H1 (cell line): ENCODE results near the gene PELO. TPM values are rescaled to one million over a fixed set of nuclear protein-coding genes. Genes with fewer than 3 reads are reported as not detected.

Experiments
- CTCF ChIA-PET: fragments of 300-600 bp; sonication (Branson Sonifier 250); formaldehyde crosslinking; loops from one replicate; lab custom pipeline; 2021; ENCODE audit not compliant: partially characterized antibody; lab: Charles Lee
- POLR2A ChIA-PET: fragments of 300-600 bp; sonication (Branson Sonifier 250); formaldehyde crosslinking; loops from one replicate; lab custom pipeline; 2021; ENCODE audit warnings: inconsistent platforms; ENCODE audit not compliant: partially characterized antibody; lab: Charles Lee
- DNase-seq, 2 experiments: peaks; one replicate each; pipeline versions ENCODE4 v3.0.0 to v3.0.0-alpha.2; 2010 to 2022; ENCODE audit warnings: low spot score in 2 of 2, low read depth in 1 of 2, mixed read lengths in 1 of 2
- FAIRE-seq: peaks from 2 replicates; lab custom pipeline; 2011; peaks lifted over from hg19 to GRCh38; lab: Jason Lieb, UNC
- H2AFZ ChIP-seq: 2 replicates; pipeline ENCODE4 v1.8.1; 2012; ENCODE audit warnings: low read length, inconsistent platforms
- H2AK5ac ChIP-seq: 2 replicates; pipeline ENCODE4 v1.6.1; 2013; ENCODE audit warnings: low read depth, low read length
- H2BK120ac ChIP-seq: replicated peaks from 2 replicates; pipeline ENCODE3; 2013; ENCODE audit warnings: low read depth, low read length, inconsistent platforms
- H2BK12ac ChIP-seq: 2 replicates; pipeline ENCODE4 v1.6.1; 2013; ENCODE audit warnings: low read depth, low read length
- H2BK15ac ChIP-seq: 2 replicates; pipeline ENCODE4 v1.6.1; 2013; ENCODE audit warnings: low read length
- H2BK20ac ChIP-seq: 2 replicates; pipeline ENCODE4 v1.6.1; 2013; ENCODE audit warnings: low read length
- H2BK5ac ChIP-seq: 2 replicates; pipeline ENCODE4 v1.6.1; 2013; ENCODE audit warnings: low read depth, low read length
- H3K14ac ChIP-seq: 2 replicates; pipeline ENCODE4 v1.6.1; 2013; ENCODE audit warnings: inconsistent platforms; ENCODE audit not compliant: insufficient read length
- H3K18ac ChIP-seq: 2 replicates; pipeline ENCODE4 v1.6.1; 2013; ENCODE audit warnings: low read length; ENCODE audit errors: extremely low read depth
- H3K23ac ChIP-seq: 2 replicates; pipeline ENCODE4 v1.6.1; 2013; ENCODE audit warnings: inconsistent platforms; ENCODE audit not compliant: insufficient read length
- H3K23me2 ChIP-seq: 2 replicates; pipeline ENCODE4 v1.6.1; 2013; ENCODE audit warnings: low read depth, low read length
- H3K27ac ChIP-seq: 2 replicates; pipeline ENCODE4 v1.6.1; 2011; ENCODE audit warnings: low read depth, low read length, inconsistent platforms
- H3K27me3 ChIP-seq, 4 experiments: replicated peaks in 1 of 4; 1 replicate in 1 of 4; 2 replicates in 3 of 4; pipeline versions ENCODE4 v1.6.1 to v1.8.1; 2011 to 2013; ENCODE audit warnings: low read length in 3 of 4, mild to moderate bottlenecking in 3 of 4, inconsistent platforms in 2 of 4, mixed read lengths in 2 of 4, moderate library complexity in 1 of 4; ENCODE audit not compliant: control insufficient read depth in 3 of 4, insufficient read depth in 3 of 4; ENCODE audit errors: extremely low read depth in 1 of 4
- H3K36me3 ChIP-seq, 4 experiments: 2 replicates each; pipeline versions ENCODE4 v1.6.1 to v1.8.1; 2011 to 2013; ENCODE audit warnings: mild to moderate bottlenecking in 4 of 4, low read length in 3 of 4, moderate library complexity in 2 of 4, control low read depth in 1 of 4, inconsistent platforms in 1 of 4; ENCODE audit not compliant: insufficient read depth in 4 of 4, control insufficient read depth in 2 of 4
- H3K4ac ChIP-seq: replicated peaks from 2 replicates; pipeline ENCODE3; 2013; ENCODE audit warnings: low read length, low read depth, mixed read lengths, inconsistent platforms; ENCODE audit not compliant: insufficient read length
- H3K4me1 ChIP-seq, 4 experiments: replicated peaks in 1 of 4; 1 replicate in 1 of 4; 2 replicates in 3 of 4; pipeline versions ENCODE4 v1.6.1 to v1.8.1; 2011 to 2013; ENCODE audit warnings: low read length in 3 of 4, inconsistent platforms in 2 of 4, mixed read lengths in 1 of 4; ENCODE audit not compliant: insufficient read depth in 4 of 4, control insufficient read depth in 3 of 4
- H3K4me2 ChIP-seq, 2 experiments: 2 replicates each; pipeline versions ENCODE4 v1.6.1 to v1.8.1; 2011 to 2013; ENCODE audit warnings: low read depth in 2 of 2, low read length in 2 of 2, control low read depth in 1 of 2, inconsistent platforms in 1 of 2, mild to moderate bottlenecking in 1 of 2; ENCODE audit not compliant: insufficient read depth in 1 of 2
- H3K4me3 ChIP-seq, 4 experiments: fragments of 200-600, 300-600 bp in 1 of 4; sonication (generic), shearing (Covaris generic), sonication (Bioruptor Twin) in 1 of 4; 2 replicates each; pipeline versions ENCODE4 v1.5.1 to v1.8.1; 2011 to 2016; ENCODE audit warnings: low read length in 4 of 4, low read depth in 3 of 4, control low read depth in 2 of 4, inconsistent platforms in 2 of 4, mild to moderate bottlenecking in 2 of 4, mixed read lengths in 1 of 4, moderate library complexity in 1 of 4; ENCODE audit not compliant: insufficient read depth in 2 of 4; ENCODE audit errors: extremely low read depth in 1 of 4
- H3K56ac ChIP-seq: replicated peaks from 2 replicates; pipeline ENCODE3; 2013; ENCODE audit warnings: low read depth, mild to moderate bottlenecking, mixed read lengths, low read length, inconsistent platforms; ENCODE audit not compliant: insufficient read length
- H3K79me1 ChIP-seq: 2 replicates; pipeline ENCODE4 v1.6.1; 2013; ENCODE audit warnings: low read depth, low read length, control low read depth
- H3K79me2 ChIP-seq, 2 experiments: 2 replicates each; pipeline versions ENCODE4 v1.6.1 to v1.8.1; 2012 to 2013; ENCODE audit warnings: low read length in 2 of 2, mild to moderate bottlenecking in 2 of 2, inconsistent platforms in 1 of 2; ENCODE audit not compliant: insufficient read depth in 2 of 2, control insufficient read depth in 1 of 2
- H3K9ac ChIP-seq, 4 experiments: replicated peaks in 1 of 4; 1 replicate in 1 of 4; 2 replicates in 3 of 4; pipeline versions ENCODE4 v1.6.1 to v1.8.1; 2011 to 2013; ENCODE audit warnings: low read depth in 3 of 4, low read length in 3 of 4, control low read depth in 2 of 4, mild to moderate bottlenecking in 2 of 4, moderate library complexity in 2 of 4, inconsistent platforms in 1 of 4; ENCODE audit errors: extremely low read depth in 1 of 4
- H3K9me3 ChIP-seq, 2 experiments: 2 replicates each; pipeline versions ENCODE4 v1.6.1 to v1.8.1; 2012 to 2013; ENCODE audit warnings: mild to moderate bottlenecking in 2 of 2, moderate library complexity in 2 of 2, control low read depth in 1 of 2, inconsistent platforms in 1 of 2, low read depth in 1 of 2, low read length in 1 of 2, mixed read lengths in 1 of 2; ENCODE audit not compliant: insufficient read depth in 2 of 2
- H4K20me1 ChIP-seq, 2 experiments: replicated peaks in 1 of 2; 2 replicates each; pipeline versions ENCODE3 to v1.8.1; 2011 to 2013; ENCODE audit warnings: inconsistent platforms in 2 of 2, low read length in 2 of 2, mild to moderate bottlenecking in 1 of 2; ENCODE audit not compliant: insufficient read depth in 2 of 2, control insufficient read depth in 1 of 2
- H4K5ac ChIP-seq: 2 replicates; pipeline ENCODE4 v1.6.1; 2013; ENCODE audit warnings: low read length, low read depth, mixed read lengths, inconsistent platforms; ENCODE audit not compliant: insufficient read length
- H4K8ac ChIP-seq: 2 replicates; pipeline ENCODE4 v1.8.0; 2013; ENCODE audit warnings: mild to moderate bottlenecking, moderate library complexity, low read length, inconsistent platforms; ENCODE audit not compliant: insufficient read depth; ENCODE audit errors: extremely low read depth
- H4K91ac ChIP-seq: replicated peaks from 2 replicates; pipeline ENCODE3; 2013; ENCODE audit warnings: low read length, mixed read lengths, inconsistent platforms; ENCODE audit not compliant: insufficient read length
- BCL11A ChIP-seq, 2 experiments: IDR thresholded peaks; one replicate each; pipeline ENCODE4 v1.6.1; 2011; ENCODE audit warnings: low read depth in 2 of 2, low read length in 2 of 2, mild to moderate bottlenecking in 2 of 2
- BRCA1 ChIP-seq: IDR thresholded peaks from 2 replicates; pipeline ENCODE4 v1.6.1; 2012; ENCODE audit warnings: low read depth, low read length, improper control_type of control experiment
- GABPA ChIP-seq: IDR thresholded peaks from 2 replicates; pipeline ENCODE4 v1.6.1; 2011; ENCODE audit warnings: mild to moderate bottlenecking, low read length, moderate library complexity, borderline replicate concordance; ENCODE audit not compliant: insufficient read depth
- HDAC6 ChIP-seq: IDR thresholded peaks from one replicate; pipeline ENCODE4 v1.7.1; 2012; ENCODE audit warnings: low read depth, mild to moderate bottlenecking, inconsistent platforms, low read length, moderate library complexity
- KDM4A ChIP-seq: IDR thresholded peaks from one replicate; pipeline ENCODE4 v1.7.1; 2012; ENCODE audit warnings: low read depth, mild to moderate bottlenecking, moderate library complexity, low read length, inconsistent platforms; ENCODE audit not compliant: severe bottlenecking
- NRF1 ChIP-seq: IDR thresholded peaks from 2 replicates; pipeline ENCODE4 v1.6.1; 2011; ENCODE audit warnings: mild to moderate bottlenecking, low read depth, low read length, improper control_type of control experiment
- RFX5 ChIP-seq: IDR thresholded peaks from 2 replicates; pipeline ENCODE4 v1.6.1; 2011; ENCODE audit warnings: low read depth, low read length, improper control_type of control experiment, borderline replicate concordance
- SP2 ChIP-seq: IDR thresholded peaks from 2 replicates; pipeline ENCODE4 v1.6.1; 2012; ENCODE audit warnings: mild to moderate bottlenecking, low read length, inconsistent platforms
- SP4 ChIP-seq: IDR thresholded peaks from 2 replicates; pipeline ENCODE4 v1.6.1; 2012; ENCODE audit warnings: low read length, inconsistent platforms
- TBP ChIP-seq: IDR thresholded peaks from 2 replicates; pipeline ENCODE4 v1.6.1; 2011; ENCODE audit warnings: low read depth, low read length, improper control_type of control experiment
- TCF12 ChIP-seq: IDR thresholded peaks from 2 replicates; pipeline ENCODE4 v1.6.1; 2011; ENCODE audit warnings: low read depth, mild to moderate bottlenecking, low read length
- WGBS, 2 experiments: shearing (Covaris generic) in 1 of 2; methylation state at CpG; one replicate each; pipeline versions ENCODE4 v1.1.6 to v1.1.7; 2013 to 2015; ENCODE audit warnings: low lambda C conversion rate in 2 of 2, mixed read lengths in 2 of 2, inconsistent platforms in 1 of 2, low coverage in 1 of 2, missing lambda C conversion rate in 1 of 2; ENCODE audit not compliant: insufficient replicate concordance in 2 of 2, insufficient coverage in 1 of 2, insufficient read length in 1 of 2; ENCODE audit errors: extremely low coverage in 1 of 2, missing lambda C conversion rate in 1 of 2; 5-methylcytosine and 5-hydroxymethylcytosine counted together
- polyA plus RNA-seq, 7 experiments: library from polyadenylated mRNA; depleted of rRNA in 3 of 7; stranded (reverse) in 5 of 7; unstranded in 2 of 7; fragments of >200 nt in 5 of 7; fragments of 200-250 nt in 2 of 7; gene quantifications; 1 replicate in 5 of 7; 2 replicates in 1 of 7; 4 replicates in 1 of 7; pipeline versions ENCODE4 v1.2.1 to v1.2.3, GENCODE V29; 2011 to 2013; ENCODE audit warnings: missing spikeins in 2 of 7, mixed read lengths in 2 of 7
- total RNA-seq: library from RNA; stranded (reverse); fragmentation: NEBNext Ultra II Directional; extraction: Animal tissue kit (Norgen Biotek cat#: 25700); gene quantifications from 2 replicates; pipeline ENCODE4 v1.2.1, GENCODE V29; 2021

Gene PELO
- total and polyA plus RNA-seq, 2 of the 8 experiments (the other 6 are each of a cell fraction or from before 2014, with no cell fraction given): 10.8 to 18.5 TPM

GRCh38 chr5:52811067-52811749 lies 23.5 kb downstream of the PELO start:
- H3K79me2 ChIP-seq: no peaks in the 10 kb centered on the region
- no peaks in the 10 kb centered on the region for H4K20me1 ChIP-seq
- H4K5ac ChIP-seq: no peak overlapping the region
- no peak overlapping the region for H2AK5ac ChIP-seq
- no peak overlapping the region for H3K4me3 ChIP-seq
- no peak overlapping the region for H3K9ac ChIP-seq
- H2BK12ac ChIP-seq: no peak overlapping the region
- no peak overlapping the region for H2BK120ac ChIP-seq
- H3K27me3 ChIP-seq: no peaks in the 10 kb centered on the region
- no peaks in the 10 kb centered on the region for H3K4me1 ChIP-seq
- H3K27ac ChIP-seq: no peak overlapping the region
- no peak overlapping the region for H3K4me2 ChIP-seq
- no peak for TF ChIP-seq SP4
- no peak for TF ChIP-seq SP2
- no peak for TF ChIP-seq HDAC6
- no peak for TF ChIP-seq TCF12
- no peak for TF ChIP-seq TBP
- TF ChIP-seq GABPA: no peak
- no peak for TF ChIP-seq NRF1
- TF ChIP-seq BCL11A (IDR thresholded peaks at IDR 0.05; ENCODE audit: low read depth in 2 of 2, low read length in 2 of 2): no peak
- TF ChIP-seq KDM4A: no peak
- no peak for TF ChIP-seq RFX5
- no peak for TF ChIP-seq BRCA1
- no peak overlapping the region for H3K14ac ChIP-seq
- H4K91ac ChIP-seq: no peak overlapping the region
- H3K4ac ChIP-seq: no peak overlapping the region
- H3K9me3 ChIP-seq: no peaks in the 10 kb centered on the region
- FAIRE-seq (no peak), DNase-seq (no peak)
- no peaks in the 10 kb centered on the region for H3K79me1 ChIP-seq
- no peaks in the 10 kb centered on the region for H3K23me2 ChIP-seq
- no peak overlapping the region for H2BK20ac ChIP-seq
- H2BK15ac ChIP-seq: no peak overlapping the region
- H3K18ac ChIP-seq: no peak overlapping the region
- H3K36me3 ChIP-seq: no peaks in the 10 kb centered on the region
- POLR2A ChIA-PET: interaction anchor here (1.3 to 1.6 kb wide), 2 partner anchors 10 to 12 kb away, joined by 6 to 8 read pairs; no protein-coding TSS in a partner anchor
- H3K56ac ChIP-seq: no peak overlapping the region
- no peak overlapping the region for H2AFZ ChIP-seq
- 94% methylated on average over 3 of the region's 3 CpGs; no CpG with 5 or more reads in 1 of the 2 experiments for WGBS, 2 experiments
- H4K8ac ChIP-seq: no peak overlapping the region
- H3K23ac ChIP-seq: no peak overlapping the region
- CTCF ChIA-PET: interaction anchor here (0.6 to 1.6 kb wide), 5 partner anchors 11 to 77 kb away, joined by 3 read pairs; partner anchors contain the start of genes ITGA1 and PELO
- H2BK5ac ChIP-seq: no peak overlapping the region
